Activated T-cell treated with anti-CD3 and anti-CD28 coated beads, Interleukin-2, amount 50 U/mL, for 72 hours (primary cell): ENCODE measurements around the gene ITPKB. TPM values are rescaled to one million over a fixed set of nuclear protein-coding genes. Genes with fewer than 3 reads are reported as not detected.
"Not testable (repeated sequence)": the region's sequence is repeated elsewhere in the genome, so short reads cannot be mapped to it uniquely, and the experiment has no call there.

Experiments used
- ATAC-seq, 2 donors: fragments of 150-1000 bp; cut with Tn5 transposase; replicated peaks in 1 of 2; 2 replicates each; pipeline ENCODE4 v1.10.0; 2021; ENCODE audit warnings: moderate library complexity in 2 of 2, mild to moderate bottlenecking in 1 of 2
- DNase-seq, 2 donors: peaks; one replicate each; pipeline ENCODE4 v3.0.0; 2021 to 2022; ENCODE audit warnings: mixed read lengths in 1 of 2
- H3K27ac Mint-ChIP-seq: one replicate; pipeline ENCODE4 v1.8.0; 2022; ENCODE audit warnings: mild to moderate bottlenecking, moderate library complexity, mixed read lengths
- H3K27me3 Mint-ChIP-seq: one replicate; pipeline ENCODE4 v1.8.0; 2022; ENCODE audit warnings: low read depth, mixed read lengths
- H3K36me3 Mint-ChIP-seq, 2 donors: one replicate each; pipeline ENCODE4 v1.8.0; 2022; ENCODE audit warnings: mixed read lengths in 2 of 2, mild to moderate bottlenecking in 1 of 2; ENCODE audit not compliant: insufficient read depth in 2 of 2
- H3K4me1 Mint-ChIP-seq: one replicate; pipeline ENCODE4 v1.8.0; 2022; ENCODE audit warnings: low read depth, mixed read lengths
- H3K4me3 Mint-ChIP-seq, 2 donors: one replicate each; pipeline ENCODE4 v1.8.0; 2022; ENCODE audit warnings: mild to moderate bottlenecking in 2 of 2, mixed read lengths in 2 of 2, moderate library complexity in 2 of 2
- H3K9me3 Mint-ChIP-seq, 2 donors: one replicate each; pipeline ENCODE4 v1.8.0; 2022; ENCODE audit warnings: mixed read lengths in 2 of 2
- total RNA-seq, 2 donors: library from RNA; stranded (reverse); gene quantifications; one replicate each; pipeline ENCODE4 v1.2.3, GENCODE V29; 2022

The ITPKB gene
- total RNA-seq, 2 donors from 2014 or later, result 50.7 to 58.0 TPM

GRCh38 chr1:226599636-226600238 is 139.3 kb downstream of the ITPKB start:
- no peak for DNase-seq
- H3K4me3 Mint-ChIP-seq, result no peak overlapping the region
- H3K27me3 Mint-ChIP-seq, result peaks cover 5% of the 10 kb centered on the region
- H3K4me1 Mint-ChIP-seq, result no peaks in the 10 kb centered on the region
- H3K36me3 Mint-ChIP-seq, result no peaks in the 10 kb centered on the region
- no peak overlapping the region for H3K27ac Mint-ChIP-seq
- no peak for ATAC-seq
- no peaks in the 10 kb centered on the region for H3K9me3 Mint-ChIP-seq

- H3K4me1 Mint-ChIP-seq, H3K4me3 Mint-ChIP-seq, H3K9me3 Mint-ChIP-seq, ATAC-seq, H3K27ac Mint-ChIP-seq, H3K27me3 Mint-ChIP-seq, H3K36me3 Mint-ChIP-seq, DNase-seq: not testable (repeated sequence)
Observed at GRCh38 chr1:226598955-226599354, 140.1 kb downstream of the ITPKB start.

GRCh38 chr1:226598455-226598849 is 140.6 kb downstream of the ITPKB start:
- Mint-ChIP-seq H3K4me3 (no peak overlapping the region), H3K36me3 (no peaks in the 10 kb centered on the region), H3K27ac (no peak overlapping the region), H3K4me1 (no peaks in the 10 kb centered on the region), H3K27me3 (peaks cover 5% of the 10 kb centered on the region), H3K9me3 (no peaks in the 10 kb centered on the region)
- DNase-seq (no peak), ATAC-seq (no peak)

GRCh38 chr1:226597616-226598454 is 141.2 kb downstream of the ITPKB start:
- Mint-ChIP-seq H3K27me3 (peaks cover 5% of the 10 kb centered on the region), H3K4me1 (no peaks in the 10 kb centered on the region), H3K4me3 (no peak overlapping the region), H3K27ac (no peak overlapping the region), H3K9me3 (no peaks in the 10 kb centered on the region), H3K36me3 (no peaks in the 10 kb centered on the region)
- ATAC-seq, result no peak
- no peak for DNase-seq

GRCh38 chr1:226596531-226597165 is 142.4 kb downstream of the ITPKB start:
- Mint-ChIP-seq H3K4me3 (no peak overlapping the region), H3K27ac (no peak overlapping the region), H3K4me1 (no peaks in the 10 kb centered on the region), H3K27me3 (peaks cover 5% of the 10 kb centered on the region), H3K36me3 (no peaks in the 10 kb centered on the region), H3K9me3 (no peaks in the 10 kb centered on the region)
- ATAC-seq (no peak), DNase-seq (no peak)

- no peaks in the 10 kb centered on the region for H3K36me3 Mint-ChIP-seq
- DNase-seq (no peak), ATAC-seq (no peak)
- no peak overlapping the region for H3K4me3 Mint-ChIP-seq
- no peaks in the 10 kb centered on the region for H3K4me1 Mint-ChIP-seq
- H3K9me3 Mint-ChIP-seq, result no peaks in the 10 kb centered on the region
- no peak overlapping the region for H3K27ac Mint-ChIP-seq
- H3K27me3 Mint-ChIP-seq, result peaks cover 2% of the 10 kb centered on the region
Observed at GRCh38 chr1:226593541-226593940, 145.5 kb downstream of the ITPKB start.

- H3K27ac Mint-ChIP-seq, result no peak overlapping the region
- no peaks in the 10 kb centered on the region for H3K9me3 Mint-ChIP-seq
- DNase-seq, result no peak
- H3K36me3 Mint-ChIP-seq, result no peaks in the 10 kb centered on the region
- no peaks in the 10 kb centered on the region for H3K27me3 Mint-ChIP-seq
- ATAC-seq, result no peak
- H3K4me1 Mint-ChIP-seq, result no peaks in the 10 kb centered on the region
- no peak overlapping the region for H3K4me3 Mint-ChIP-seq
Observed at GRCh38 chr1:226590614-226591013, 148.5 kb downstream of the ITPKB start.

GRCh38 chr1:226589008-226589733 is 149.9 kb downstream of the ITPKB start:
- H3K36me3 Mint-ChIP-seq, result no peaks in the 10 kb centered on the region
- H3K4me1 Mint-ChIP-seq, result no peaks in the 10 kb centered on the region
- no peaks in the 10 kb centered on the region for H3K9me3 Mint-ChIP-seq
- no peak for DNase-seq
- ATAC-seq, result no peak
- no peak overlapping the region for H3K27ac Mint-ChIP-seq
- no peak overlapping the region for H3K4me3 Mint-ChIP-seq
- H3K27me3 Mint-ChIP-seq, result no peaks in the 10 kb centered on the region

- no peak for DNase-seq
- no peak overlapping the region for H3K4me3 Mint-ChIP-seq
- no peaks in the 10 kb centered on the region for H3K9me3 Mint-ChIP-seq
- no peak for ATAC-seq
- no peaks in the 10 kb centered on the region for H3K27me3 Mint-ChIP-seq
- H3K36me3 Mint-ChIP-seq, result no peaks in the 10 kb centered on the region
- no peak overlapping the region for H3K27ac Mint-ChIP-seq
- no peaks in the 10 kb centered on the region for H3K4me1 Mint-ChIP-seq
Observed at GRCh38 chr1:226588484-226588883, 150.6 kb downstream of the ITPKB start.

- Mint-ChIP-seq H3K27me3 (no peaks in the 10 kb centered on the region), H3K9me3 (no peaks in the 10 kb centered on the region), H3K4me1 (no peaks in the 10 kb centered on the region), H3K27ac (no peak overlapping the region), H3K36me3 (no peaks in the 10 kb centered on the region), H3K4me3 (no peak overlapping the region)
- ATAC-seq (no peak), DNase-seq (no peak)
Observed at GRCh38 chr1:226586650-226587422, 152.2 kb downstream of the ITPKB start.

- Mint-ChIP-seq H3K27me3 (no peaks in the 10 kb centered on the region), H3K4me3 (no peak overlapping the region), H3K4me1 (no peaks in the 10 kb centered on the region), H3K27ac (no peak overlapping the region), H3K36me3 (no peaks in the 10 kb centered on the region), H3K9me3 (no peaks in the 10 kb centered on the region)
- DNase-seq (no peak), ATAC-seq (no peak)
Observed at GRCh38 chr1:226586116-226586515, 153.0 kb downstream of the ITPKB start.

GRCh38 chr1:226584164-226584563 is 154.9 kb downstream of the ITPKB start:
- DNase-seq (no peak), ATAC-seq (no peak)
- no peaks in the 10 kb centered on the region for H3K36me3 Mint-ChIP-seq
- no peaks in the 10 kb centered on the region for H3K4me1 Mint-ChIP-seq
- no peaks in the 10 kb centered on the region for H3K27me3 Mint-ChIP-seq
- H3K27ac Mint-ChIP-seq, result no peak overlapping the region
- no peak overlapping the region for H3K4me3 Mint-ChIP-seq
- no peaks in the 10 kb centered on the region for H3K9me3 Mint-ChIP-seq
